BJ (cell line): Measurements from ENCODE around the gene FAU. TPM values are rescaled to one million over a fixed set of nuclear protein-coding genes. Genes with fewer than 3 reads are reported as not detected.

ENCODE experiments used
- CTCF ChIA-PET: fragments of 350-600 bp; formaldehyde crosslinking; extraction: SDS; loops from one replicate; lab custom pipeline; 2021; ENCODE audit warnings: antibody characterized with exemption, inconsistent platforms; lab: Yijun Ruan, JAX
- POLR2A ChIA-PET: fragments of 300-600 bp; sonication (Branson Sonifier 250); formaldehyde crosslinking; extraction: SDS; loops from one replicate; lab custom pipeline; 2021; ENCODE audit warnings: antibody characterized with exemption; lab: Charles Lee
- DNase-seq: peaks from one replicate; pipeline ENCODE4 v3.0.0-alpha.2; 2011; ENCODE audit warnings: low read depth
- H3K27me3 ChIP-seq: 2 replicates; pipeline ENCODE4 v1.6.0; 2011; ENCODE audit warnings: low read length; ENCODE audit not compliant: control insufficient read depth, insufficient read depth
- H3K36me3 ChIP-seq: 2 replicates; pipeline ENCODE4 v1.5.1; 2011; ENCODE audit warnings: low read length; ENCODE audit not compliant: control insufficient read depth, insufficient read depth
- H3K4me3 ChIP-seq: 2 replicates; pipeline ENCODE4 v1.5.1; 2011; ENCODE audit warnings: low read depth, mild to moderate bottlenecking, control low read depth, low read length
- polyA plus RNA-seq: library from polyadenylated mRNA; depleted of rRNA; stranded (reverse); fragments of >200 nt; gene quantifications from 2 replicates; pipeline ENCODE4 v1.2.3, GENCODE V29; 2011
- TF ChIP-seq, protein P1 (sequence below): IDR thresholded peaks from 2 replicates; pipeline ENCODE4 v1.5.1; 2011; ENCODE audit warnings: low read depth, mild to moderate bottlenecking, control low read depth, inconsistent platforms, low read length, moderate library complexity; ENCODE audit not compliant: insufficient read depth

FAU gene
- polyA plus RNA-seq, 1 experiment: 474 TPM

DNA sequence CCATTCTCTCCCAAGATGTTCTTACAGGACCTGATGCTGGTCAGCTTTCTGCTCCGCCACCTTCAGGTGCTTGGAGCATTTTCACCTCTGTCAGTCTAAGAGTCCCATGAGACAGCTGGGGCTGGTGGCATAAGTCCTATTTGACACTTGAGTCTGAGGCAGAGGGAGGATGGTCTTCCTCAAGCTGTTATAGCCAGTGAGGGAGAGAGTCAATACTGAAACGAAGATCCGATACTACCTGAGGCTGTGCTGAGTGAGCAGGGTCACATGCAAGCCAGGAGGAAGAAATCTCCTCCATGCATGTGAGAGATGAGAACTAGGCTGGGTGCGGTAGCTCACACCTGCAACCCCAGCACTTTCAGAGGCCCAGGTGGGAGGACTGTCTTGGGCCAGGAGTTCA, 32.3 kb downstream of the FAU start:
- Histone ChIP-seq H3K4me3 (no peak overlapping the region), H3K27me3 (no peaks in the 10 kb centered on the region), H3K36me3 (peaks cover 31% of the 10 kb centered on the region)
- DNase-seq: no peak
- ChIA-PET CTCF (interaction anchor here (1.0 to 11.9 kb wide), 3 partner anchors 21 to 246 kb away, joined by 3 to 152 read pairs (median 5); partner anchors contain the start of genes CDC42BPG, TM7SF2 and ZNHIT2), POLR2A (no interaction called here)
- TF ChIP-seq, protein P1, sequence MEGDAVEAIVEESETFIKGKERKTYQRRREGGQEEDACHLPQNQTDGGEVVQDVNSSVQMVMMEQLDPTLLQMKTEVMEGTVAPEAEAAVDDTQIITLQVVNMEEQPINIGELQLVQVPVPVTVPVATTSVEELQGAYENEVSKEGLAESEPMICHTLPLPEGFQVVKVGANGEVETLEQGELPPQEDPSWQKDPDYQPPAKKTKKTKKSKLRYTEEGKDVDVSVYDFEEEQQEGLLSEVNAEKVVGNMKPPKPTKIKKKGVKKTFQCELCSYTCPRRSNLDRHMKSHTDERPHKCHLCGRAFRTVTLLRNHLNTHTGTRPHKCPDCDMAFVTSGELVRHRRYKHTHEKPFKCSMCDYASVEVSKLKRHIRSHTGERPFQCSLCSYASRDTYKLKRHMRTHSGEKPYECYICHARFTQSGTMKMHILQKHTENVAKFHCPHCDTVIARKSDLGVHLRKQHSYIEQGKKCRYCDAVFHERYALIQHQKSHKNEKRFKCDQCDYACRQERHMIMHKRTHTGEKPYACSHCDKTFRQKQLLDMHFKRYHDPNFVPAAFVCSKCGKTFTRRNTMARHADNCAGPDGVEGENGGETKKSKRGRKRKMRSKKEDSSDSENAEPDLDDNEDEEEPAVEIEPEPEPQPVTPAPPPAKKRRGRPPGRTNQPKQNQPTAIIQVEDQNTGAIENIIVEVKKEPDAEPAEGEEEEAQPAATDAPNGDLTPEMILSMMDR: no peak

DNA sequence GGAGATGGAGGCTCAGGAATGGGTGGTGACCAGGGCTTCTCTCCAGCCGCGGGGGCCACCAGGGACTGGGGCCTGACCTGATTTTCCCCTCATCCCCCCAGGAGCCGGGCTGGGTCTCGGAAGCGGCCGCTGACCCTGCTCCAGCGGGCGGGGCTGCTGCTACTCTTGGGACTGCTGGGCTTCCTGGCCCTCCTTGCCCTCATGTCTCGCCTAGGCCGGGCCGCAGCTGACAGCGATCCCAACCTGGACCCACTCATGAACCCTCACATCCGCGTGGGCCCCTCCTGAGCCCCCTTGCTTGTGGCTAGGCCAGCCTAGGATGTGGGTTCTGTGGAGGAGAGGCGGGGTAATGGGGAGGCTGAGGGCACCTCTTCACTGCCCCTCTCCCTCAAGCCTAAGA, 34.1 kb downstream of the FAU start:
- Histone ChIP-seq H3K27me3 (no peaks in the 10 kb centered on the region), H3K36me3 (peaks cover 31% of the 10 kb centered on the region), H3K4me3 (no peak overlapping the region)
- no peak for DNase-seq
- TF ChIP-seq, protein P1: no peak
- POLR2A ChIA-PET: no interaction called here
- CTCF ChIA-PET: no interaction called here

DNA sequence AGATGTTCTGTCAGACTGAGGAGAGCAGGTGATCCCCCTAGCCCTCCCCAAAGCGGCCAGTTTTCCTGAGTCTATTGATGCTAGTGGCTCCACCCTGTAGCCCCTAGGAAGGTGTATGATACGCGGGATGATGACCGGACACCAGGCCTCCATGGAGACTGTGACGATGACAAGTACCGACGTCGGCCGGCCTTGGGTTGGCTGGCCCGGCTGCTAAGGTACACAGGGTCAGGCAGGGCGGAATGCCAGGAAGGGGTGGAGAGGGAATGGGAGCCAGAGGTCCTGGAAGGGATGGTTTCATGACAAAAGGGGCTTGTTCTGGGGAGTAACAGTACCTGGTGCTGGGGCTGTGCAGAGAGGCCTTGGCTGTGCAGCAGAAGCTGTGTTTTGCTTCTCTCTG, 34.7 kb downstream of the FAU start:
- ChIA-PET CTCF (no interaction called here), POLR2A (no interaction called here)
- TF ChIP-seq, protein P1: no peak
- Histone ChIP-seq H3K4me3 (no peak overlapping the region), H3K36me3 (peaks cover 31% of the 10 kb centered on the region), H3K27me3 (no peaks in the 10 kb centered on the region)
- no peak for DNase-seq

DNA sequence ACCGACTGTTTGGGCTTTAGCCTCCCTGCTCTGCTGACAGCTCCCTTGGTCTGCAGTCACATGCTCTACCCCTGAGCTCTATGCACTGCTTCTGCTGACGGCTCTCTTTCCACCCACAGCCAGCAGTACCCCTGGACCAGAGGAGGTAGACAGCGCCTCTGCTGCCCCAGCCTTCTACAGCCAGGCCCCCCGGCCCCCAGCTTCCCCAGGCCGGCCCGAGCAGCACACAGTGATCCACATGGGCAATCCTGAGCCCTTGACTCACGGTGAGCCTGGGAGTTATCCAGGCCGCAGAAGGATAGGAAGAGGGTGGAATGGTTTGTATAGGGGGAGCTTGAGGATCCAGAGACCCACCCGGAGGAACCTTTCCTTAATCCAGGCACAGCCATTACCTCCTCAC, 35.1 kb downstream of the FAU start:
- ChIA-PET CTCF (interaction anchor here (1.1 to 1.8 kb wide), 2 partner anchors 12 to 25 kb away, joined by 3 read pairs; partner anchors contain the start of gene TM7SF2), POLR2A (no interaction called here)
- Histone ChIP-seq H3K36me3 (peaks cover 31% of the 10 kb centered on the region), H3K4me3 (no peak overlapping the region), H3K27me3 (no peaks in the 10 kb centered on the region)
- no peak for DNase-seq
- TF ChIP-seq, protein P1: no peak

DNA sequence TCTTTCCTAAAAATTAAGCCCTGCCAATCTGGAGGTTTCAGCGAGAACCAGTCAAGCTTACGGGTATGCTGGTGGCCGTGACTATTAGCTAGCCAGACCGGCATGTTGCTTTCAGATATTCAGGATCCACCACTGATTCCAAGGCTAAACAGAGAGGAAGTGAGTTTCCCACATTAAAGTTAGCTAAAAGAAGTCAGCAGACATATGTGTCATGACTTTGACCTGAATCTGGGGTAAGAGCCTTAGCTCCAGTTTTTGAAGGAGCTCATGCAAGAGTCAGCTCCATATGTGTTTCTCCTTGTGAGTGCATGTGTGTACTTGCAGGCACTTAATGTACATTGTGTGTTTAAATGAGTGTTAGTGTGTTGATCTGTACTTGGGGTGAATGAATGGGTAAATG, 36.5 kb downstream of the FAU start:
- H3K27me3 ChIP-seq: no peaks in the 10 kb centered on the region
- CTCF ChIA-PET: interaction anchor here (0.9 to 1.8 kb wide), 4 partner anchors 10 to 73 kb away, joined by 3 read pairs; partner anchors contain the start of genes TM7SF2 and ZNHIT2
- DNase-seq: no peak
- TF ChIP-seq, protein P1: no peak
- POLR2A ChIA-PET: interaction anchor here (0.5 kb wide), 1 partner anchor 71 kb away, joined by 3 read pairs; the partner anchor contains the start of gene ARL2
- peaks cover 31% of the 10 kb centered on the region for H3K36me3 ChIP-seq
- no peak overlapping the region for H3K4me3 ChIP-seq
